ENCODE data around the gene DGKB.
"Not testable (repeated sequence)": the region's sequence is repeated elsewhere in the genome, so short reads cannot be mapped to it uniquely, and the experiment has no call there.

Gene DGKB

DNA sequence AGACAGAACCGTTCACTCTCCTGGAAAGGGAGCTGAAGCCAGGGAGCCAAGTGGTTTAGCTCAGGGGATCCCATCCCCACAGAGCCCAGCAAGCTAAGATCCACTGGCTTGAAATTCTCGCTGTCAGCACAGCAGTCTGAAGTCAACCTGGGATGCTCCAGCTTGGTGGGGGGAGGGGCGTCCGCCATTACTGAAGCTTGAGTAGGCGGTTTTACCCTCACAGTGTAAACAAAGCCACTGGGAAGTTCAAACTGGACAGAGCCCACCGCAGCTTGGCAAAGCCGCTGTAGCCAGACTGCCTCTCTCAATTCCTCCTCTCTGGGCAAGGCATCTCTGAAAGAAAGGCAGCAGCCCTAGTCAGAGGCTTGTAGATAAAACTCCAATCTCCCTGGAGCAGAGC is 443.7 kb downstream of the DGKB start:
- DNase-seq (ENCODE audit: low spot score), result not testable (repeated sequence)

DNA sequence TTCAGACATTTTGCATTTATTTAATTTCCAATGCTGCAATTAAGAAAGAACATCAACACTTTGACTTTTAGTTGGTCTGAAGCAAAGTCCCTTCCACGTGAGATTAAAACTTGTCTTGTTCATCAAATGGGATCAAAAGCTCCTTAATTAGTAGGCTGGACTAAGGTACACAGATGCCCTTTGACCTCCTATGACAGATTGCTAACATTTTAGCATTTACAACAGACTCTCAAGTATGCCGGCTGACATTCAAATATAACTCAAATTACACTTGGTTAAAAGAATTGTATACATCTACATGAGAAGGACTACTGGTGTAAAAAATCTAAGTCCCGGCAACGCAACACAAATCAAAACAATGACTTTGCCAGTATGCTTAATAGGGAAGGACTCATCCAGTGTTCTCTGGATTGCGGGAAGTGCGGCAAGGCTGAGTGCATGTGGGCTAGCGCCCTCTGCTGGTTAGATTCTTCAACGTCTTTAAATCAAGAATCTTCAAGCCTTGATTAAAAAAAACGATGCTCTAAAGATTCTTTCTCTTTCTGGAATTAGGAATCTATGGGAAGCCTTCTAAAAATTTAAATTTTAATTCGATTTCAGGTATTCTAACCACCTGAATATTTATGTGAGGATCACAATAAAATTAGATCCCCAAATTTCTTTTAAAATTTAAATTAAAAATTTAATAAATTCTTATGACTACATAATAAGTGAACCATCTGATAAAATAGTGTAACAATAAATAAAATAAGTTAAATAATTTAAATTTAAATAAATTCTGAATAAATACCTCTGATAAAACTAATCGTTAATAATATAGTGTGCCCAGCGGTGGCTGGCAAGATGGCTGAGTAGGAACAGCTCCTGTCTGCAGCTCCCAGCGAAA is 444.7 kb downstream of the DGKB start:
- peak; percentile 78 for DNase-seq (ENCODE audit: low spot score)

DNA sequence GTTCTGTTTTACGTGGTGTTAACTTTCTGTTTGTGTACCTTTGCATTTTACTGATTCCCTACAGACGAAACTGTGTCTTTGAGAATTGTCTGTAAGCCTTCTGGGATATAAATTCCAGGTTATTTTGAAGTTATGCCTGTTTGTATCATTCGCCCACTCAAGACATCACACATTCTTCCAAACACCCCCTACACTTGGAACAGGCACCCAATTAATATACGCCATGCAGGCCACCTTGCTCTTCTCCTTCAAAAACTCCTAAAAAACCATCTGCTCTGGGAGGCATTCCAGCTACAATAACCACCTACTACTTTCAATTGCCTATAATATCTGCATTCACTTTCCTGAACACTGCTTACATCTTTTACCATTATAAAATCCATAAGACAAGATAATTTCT is 453.3 kb downstream of the DGKB start:
- no peak for DNase-seq (ENCODE audit: low spot score)

DNA sequence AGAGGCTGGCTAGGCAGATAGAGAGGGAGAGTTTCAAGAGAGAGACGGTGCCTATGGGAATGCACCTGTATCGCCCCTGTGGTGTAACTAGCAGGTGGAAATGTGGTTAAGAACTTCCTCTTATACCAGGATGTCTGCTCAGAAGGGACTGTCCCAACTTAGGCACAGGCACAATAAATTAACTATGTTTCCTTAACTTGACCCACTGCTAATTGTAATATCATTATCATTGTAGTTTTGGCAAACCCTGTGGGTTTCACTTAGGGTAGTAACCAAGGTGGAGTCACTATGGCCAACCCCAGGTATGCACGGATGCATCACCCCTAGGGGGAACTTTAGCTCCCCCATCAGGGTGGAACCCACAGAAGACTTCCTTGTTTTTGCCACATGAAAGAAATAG is 455.7 kb downstream of the DGKB start:
- DNase-seq (ENCODE audit: low spot score), result no peak

DNA sequence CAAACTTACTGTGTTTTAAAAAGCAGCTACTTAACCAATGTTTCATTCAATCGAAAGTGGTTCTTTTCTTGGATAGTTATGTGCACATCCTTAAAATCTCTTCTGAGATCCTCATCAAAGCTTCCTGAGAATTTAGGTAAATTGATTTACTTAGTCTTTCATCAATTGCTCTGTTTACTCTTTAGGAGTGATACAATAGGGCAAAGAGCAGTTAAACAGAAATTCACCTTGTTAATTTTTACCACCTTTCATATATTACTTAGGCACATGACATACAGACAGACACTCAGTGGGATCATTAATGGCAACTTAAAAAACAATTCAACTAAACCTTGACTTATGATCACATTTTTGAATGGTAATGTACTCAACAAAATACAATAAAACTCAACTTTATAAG is 456.3 kb downstream of the DGKB start:
- no peak for DNase-seq (ENCODE audit: low spot score)

DNA sequence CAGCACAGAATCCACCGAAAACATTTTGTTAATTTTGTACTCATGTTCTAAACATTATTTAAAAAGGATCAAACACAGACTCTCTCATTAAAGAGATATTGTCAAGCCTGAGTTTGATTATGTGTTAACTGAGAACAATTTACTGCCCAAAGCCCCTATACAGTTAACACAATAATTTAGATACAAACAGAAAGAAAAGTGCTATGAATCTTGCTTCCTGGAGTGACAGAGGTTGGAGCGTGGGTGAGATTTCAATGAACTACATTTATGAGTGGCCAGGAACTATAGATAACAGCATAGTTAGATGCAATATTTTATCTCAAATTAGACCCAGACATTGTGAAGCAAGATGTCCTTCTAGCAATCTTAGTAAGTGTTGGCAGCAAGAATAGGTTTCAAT is 464.2 kb downstream of the DGKB start:
- DNase-seq (ENCODE audit: low spot score), result no peak

DNA sequence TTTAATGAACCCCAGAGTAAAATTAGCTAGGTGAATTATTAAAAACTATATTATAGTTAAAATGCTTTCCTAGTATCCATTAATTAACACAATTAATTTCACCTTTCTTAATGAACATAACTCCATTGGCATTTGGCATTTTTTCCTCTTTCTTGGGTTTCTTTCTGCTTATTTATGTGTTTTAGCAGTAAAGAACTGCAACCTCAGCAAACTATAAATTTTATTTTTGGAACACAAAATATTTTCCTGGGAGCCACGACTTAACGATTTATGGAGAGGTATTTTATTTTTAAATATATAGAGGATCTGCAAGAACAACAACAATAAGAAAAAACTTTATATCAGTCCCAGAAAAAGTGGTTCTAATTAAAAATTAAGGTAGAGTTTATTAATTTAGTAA is 465.7 kb downstream of the DGKB start:
- no peak for DNase-seq (ENCODE audit: low spot score)

DNA sequence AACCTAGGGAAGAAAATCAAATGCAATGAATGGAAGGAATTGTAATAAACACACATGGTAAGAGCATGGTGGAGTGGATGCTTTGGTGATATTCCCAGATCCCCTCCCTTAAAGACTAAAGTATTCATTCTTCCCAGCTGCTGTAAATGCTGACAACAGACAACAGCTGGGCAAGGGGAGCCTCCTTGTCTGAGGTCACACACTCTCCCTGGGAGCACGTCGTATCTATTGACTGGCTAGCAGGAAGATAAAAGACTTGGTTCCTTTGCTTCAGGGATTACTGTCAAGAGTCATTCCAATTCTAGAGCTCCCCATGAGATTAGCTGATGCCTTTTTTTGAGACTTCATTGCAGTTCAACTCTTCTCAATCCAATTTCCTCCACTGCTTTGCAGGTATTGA is 469.6 kb downstream of the DGKB start:
- no peak for DNase-seq (ENCODE audit: low spot score)

DNA sequence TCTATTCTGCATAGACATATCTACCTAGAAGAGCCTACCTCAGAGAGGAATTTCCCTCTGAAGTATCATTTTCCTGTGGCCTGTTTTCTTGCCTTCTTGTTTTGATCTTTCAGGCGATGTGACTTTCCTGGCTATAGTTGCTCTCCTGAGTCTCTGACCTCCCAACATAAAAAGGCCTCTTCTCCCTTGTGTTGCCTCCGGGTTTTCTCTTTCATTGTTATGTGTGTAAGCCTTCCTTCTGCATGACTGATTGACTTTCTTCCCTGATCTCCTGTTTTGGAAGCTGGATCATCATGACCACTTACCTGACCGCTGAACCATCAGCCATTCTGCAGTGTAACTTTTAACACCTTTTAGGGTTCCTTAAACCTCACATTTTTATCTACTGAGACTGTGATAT is 471.6 kb downstream of the DGKB start:
- no peak for DNase-seq (ENCODE audit: low spot score)

DNA sequence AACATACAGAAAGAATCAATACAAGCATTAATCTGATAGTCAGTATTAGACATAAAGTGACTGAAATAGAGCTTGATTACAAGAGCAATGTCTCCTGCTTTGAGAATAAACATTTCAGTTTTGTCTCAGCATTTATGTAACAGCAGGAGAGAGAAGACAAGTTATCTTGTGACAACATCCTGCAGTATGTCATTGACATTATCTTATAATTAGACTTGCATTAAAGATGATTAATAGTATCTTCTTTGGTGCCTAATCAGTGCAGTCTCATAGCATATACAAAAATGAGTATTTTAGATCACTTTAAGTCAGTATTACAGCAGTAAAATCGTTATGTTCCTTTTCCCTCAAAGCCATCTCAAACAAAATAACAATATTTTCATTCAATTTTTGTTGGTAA is 477.0 kb downstream of the DGKB start:
- no peak for DNase-seq (ENCODE audit: low spot score)

DNA sequence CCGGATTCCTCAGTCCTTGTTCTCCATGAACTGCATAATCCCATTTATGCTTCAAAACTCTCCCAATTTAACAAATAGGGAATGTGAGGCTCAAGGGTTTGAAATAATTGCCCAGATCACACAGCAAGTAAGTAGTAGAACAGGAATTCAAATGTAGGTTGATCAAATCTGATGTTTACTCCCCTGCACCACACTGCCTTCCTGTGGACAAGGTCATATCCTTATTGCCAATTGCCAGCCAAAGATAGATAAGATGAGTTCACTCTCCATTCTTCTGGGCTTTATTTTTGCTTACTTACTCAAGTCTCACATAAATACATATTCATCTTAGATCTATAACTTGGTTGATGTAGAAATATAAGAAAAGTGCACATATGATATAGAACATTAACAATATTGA is 477.9 kb downstream of the DGKB start:
- DNase-seq (ENCODE audit: low spot score), result no peak

DNA sequence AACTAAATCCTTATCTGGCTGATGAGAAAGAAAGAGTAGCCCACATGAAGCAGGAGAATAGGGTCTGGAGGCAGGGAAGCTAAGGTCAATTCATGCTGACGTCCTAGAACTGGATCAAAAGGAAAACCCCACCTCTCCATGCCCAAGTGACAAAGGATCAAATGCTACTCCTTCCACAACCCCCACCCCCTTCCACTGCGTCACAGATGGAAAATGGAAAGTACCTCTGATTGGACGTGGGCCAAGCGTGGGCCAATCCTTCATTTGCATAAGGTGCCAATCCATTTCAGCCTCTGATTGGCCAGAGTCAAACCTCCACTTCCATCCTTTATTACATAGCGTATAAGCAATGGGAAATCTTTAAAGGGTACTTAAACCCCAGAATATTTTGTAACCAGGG is 481.8 kb downstream of the DGKB start:
- no peak for DNase-seq (ENCODE audit: low spot score)

DNA sequence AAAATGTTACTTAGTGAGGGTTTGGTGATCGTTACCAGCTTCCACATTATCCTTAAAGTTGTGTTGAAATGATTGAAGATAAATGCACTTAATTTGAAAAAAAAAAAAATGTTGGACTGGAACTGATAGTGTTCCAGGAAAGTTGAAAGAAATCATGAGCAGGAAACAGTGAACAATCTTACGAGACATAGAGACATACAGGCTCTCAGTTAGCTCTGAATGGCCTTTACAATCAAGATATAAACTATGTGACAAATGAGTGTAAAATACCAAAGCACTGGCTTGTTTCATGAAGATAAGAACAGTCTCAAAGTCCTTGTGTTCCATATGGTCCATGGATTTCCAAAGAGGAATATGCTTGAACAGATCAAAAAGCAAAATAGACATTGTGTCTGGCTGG is 483.0 kb downstream of the DGKB start:
- DNase-seq (ENCODE audit: low spot score), result no peak

DNA sequence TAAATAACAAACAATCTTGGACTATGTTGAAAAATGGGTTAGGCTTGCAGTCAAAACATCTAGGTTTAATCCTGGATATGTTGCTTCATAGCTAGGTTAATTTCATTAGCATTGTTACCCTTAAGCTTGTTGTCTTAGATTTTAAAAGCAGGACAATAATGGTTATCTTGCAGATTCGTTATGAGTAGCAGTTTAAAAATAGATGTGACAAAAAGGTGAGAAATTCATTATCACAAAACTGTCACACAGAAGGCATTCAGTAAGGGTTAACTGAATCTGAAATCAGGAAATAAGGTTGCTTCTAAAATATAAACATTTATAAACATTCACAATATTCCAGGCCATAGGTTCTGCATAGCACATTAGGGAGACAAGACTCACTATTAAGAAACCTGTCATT is 483.9 kb downstream of the DGKB start:
- no peak for DNase-seq (ENCODE audit: low spot score)

DNA sequence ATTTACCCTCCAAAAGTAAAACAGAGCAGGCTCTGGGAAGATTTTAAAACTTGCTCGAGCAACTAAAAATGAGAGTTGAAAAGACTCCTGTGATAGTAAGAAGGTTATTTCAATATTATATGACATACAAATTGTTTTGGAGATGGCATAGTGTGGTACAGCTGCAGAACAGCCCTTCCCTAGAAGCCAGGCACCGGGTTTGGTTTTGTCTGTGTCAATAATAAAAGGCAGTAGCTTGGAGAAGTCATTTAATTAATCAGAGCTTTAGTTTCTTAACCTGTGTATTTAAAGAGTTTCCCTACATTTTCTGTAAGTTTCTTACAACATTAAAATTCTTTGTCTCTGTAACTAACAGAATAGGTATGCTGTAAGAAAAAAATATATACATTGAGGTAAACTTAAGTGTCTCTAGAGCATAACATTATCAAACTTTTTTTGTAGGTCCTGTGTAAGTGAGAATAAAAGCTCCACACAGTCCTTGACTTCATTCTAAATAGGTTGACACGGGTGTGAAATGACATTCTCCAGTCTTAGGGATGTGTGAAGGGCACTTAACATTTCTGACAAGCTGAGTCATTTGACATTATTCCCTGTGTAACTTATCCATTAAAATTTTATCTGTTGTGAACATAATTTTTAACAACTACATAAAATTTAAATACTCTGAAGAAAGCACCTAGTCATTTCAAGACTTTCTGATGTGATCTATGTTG is 488.1 kb downstream of the DGKB start:
- no peak for DNase-seq (ENCODE audit: low spot score)

DNA sequence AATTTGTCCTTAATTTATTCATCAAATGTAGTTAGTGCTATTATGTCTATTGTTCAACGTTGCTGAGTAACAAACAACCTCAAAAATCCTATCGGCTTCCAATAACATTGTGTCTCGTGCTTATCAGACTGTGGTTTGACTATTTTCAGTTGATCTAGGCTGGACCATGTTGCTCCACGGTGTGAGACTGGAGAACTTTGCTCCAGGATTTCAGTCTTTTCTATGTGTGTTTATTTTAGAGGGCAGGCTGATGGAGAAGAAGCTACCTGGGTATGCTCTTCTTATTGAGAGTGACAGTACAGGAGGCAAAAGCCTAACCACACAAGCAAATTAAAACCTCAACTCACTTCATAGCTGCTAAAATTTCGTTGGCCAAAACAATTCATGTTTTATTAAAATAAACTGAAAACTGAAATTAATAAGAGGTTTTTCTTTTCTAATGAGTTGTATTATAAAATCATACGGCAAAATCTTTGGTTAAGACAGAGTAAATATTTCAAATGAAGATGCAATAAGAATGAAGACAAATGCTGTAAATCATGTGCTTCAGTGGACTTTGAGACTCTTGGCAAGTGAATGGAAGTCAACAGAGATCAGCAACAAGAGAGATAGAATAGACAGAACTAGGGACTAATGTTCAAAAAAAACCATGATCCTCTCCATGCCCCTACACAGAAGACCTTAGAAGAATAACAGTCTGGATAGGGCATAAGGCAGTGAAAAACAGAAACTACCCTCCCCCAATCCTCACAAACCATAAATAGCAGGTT is 495.1 kb downstream of the DGKB start:
- DNase-seq (ENCODE audit: low spot score), result no peak

DNA sequence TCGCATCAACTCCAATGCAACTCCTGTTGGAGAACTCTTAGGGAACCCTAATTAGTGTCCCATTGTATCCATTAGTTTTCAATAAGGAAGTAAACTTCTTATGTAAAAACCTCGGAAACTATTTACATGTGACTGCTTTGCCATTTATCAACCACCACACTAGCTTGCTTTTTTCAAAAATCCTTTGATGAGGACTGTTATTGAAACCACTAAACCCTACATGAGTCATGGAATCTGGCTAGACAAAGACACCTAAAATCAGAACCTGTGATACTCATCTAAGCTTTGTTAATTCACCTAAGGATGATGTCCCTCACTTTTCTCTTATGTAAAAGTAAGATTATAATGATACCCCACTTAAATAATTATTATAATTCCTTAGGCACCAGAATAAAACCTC is 499.0 kb downstream of the DGKB start:
- no peak for DNase-seq (ENCODE audit: low spot score)

DNA sequence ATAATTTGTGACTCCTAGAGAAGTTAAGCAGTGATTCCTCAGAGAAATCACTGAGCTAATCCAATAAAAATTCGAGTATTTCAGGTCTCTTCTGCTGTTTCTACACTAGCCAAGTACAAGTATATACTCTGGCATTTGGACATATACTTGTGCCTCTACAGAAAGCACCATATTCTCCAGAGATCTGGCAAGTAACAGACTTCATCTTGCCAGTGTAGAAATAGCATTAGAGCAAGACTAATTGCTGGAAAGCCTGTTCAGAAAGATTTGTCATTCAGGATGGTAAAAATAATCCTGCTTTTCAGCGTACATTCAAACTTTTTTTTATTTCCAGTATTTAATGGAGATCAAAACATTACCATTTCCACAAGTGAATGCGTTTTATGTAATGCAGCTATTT is 502.3 kb downstream of the DGKB start:
- DNase-seq (ENCODE audit: low spot score), result no peak

DNA sequence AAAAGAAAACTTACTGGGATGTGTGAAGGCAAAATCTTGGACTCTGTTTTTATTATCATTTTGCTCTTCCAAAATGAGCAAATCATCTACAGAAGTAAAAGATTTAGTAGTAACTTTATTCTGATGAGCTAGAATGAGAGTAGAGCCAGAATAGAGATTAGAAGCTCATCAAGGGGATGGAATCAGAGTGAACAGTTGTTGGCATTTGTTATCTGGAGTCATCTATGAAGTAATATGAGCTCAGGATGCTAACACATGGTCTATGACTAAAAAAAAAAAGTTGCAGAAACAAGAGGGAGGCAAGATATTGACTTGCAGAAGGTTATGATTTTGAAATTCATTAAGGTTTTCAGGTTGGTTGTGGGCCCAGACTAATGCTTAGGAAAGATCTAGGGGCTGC is 504.0 kb downstream of the DGKB start:
- no peak for DNase-seq (ENCODE audit: low spot score)

DNA sequence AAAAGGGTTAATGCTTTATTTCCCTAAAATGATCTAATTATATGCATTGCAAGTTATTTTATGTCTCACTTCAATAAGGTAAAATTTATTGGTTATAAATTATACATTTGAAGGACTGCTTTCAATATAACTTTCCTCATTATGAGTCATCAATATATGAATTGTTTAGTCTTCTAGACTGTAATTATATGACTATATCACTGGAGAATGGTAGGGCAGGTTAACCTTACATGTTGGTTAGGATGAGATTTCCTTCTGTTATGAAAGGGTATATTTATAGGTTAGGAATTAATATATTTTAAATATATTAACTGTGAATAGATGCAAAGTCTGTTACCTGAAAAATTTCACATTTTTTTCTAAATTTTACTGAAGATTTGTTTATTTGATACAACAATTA is 506.7 kb downstream of the DGKB start:
- DNase-seq (ENCODE audit: low spot score), result no peak

DNA sequence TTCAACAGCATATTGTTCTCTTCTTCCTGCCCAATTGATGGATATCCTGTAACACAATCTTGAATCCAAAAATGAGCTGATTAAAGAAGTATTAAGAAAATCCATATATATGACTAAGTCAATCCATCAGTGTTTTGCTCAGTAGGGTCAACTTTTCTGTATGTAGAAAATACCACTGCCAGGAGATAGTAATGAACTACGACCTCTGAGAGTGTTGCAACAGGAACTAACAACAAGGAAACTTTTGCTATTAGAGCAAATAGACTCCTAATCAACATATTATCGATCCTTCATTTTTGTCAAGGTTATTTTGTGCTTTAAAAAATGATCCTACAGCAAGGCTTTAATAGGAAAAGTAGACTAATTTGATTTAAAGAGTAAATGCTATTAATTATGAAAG is 507.8 kb downstream of the DGKB start:
- no peak for DNase-seq (ENCODE audit: low spot score)

DNA sequence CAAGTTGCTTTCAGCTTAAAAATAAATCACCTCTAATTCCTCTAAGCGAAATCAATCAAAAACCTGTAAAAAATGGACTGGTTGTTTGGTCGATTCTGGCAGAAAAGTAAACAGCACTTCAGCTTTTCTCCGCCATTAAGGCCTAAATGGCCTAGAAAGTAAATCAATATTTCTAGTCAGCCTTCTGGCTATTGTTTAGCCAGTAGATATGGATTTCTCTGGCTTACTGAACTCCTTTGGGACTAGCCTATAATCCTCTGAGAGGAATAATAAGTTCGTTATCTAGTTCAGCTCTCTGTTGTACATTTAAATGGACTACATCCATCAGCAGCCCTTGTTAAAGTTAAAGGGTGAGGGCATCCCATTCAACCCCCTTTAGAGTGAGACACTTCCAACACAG is 513.0 kb downstream of the DGKB start:
- no peak for DNase-seq (ENCODE audit: low spot score)

DNA sequence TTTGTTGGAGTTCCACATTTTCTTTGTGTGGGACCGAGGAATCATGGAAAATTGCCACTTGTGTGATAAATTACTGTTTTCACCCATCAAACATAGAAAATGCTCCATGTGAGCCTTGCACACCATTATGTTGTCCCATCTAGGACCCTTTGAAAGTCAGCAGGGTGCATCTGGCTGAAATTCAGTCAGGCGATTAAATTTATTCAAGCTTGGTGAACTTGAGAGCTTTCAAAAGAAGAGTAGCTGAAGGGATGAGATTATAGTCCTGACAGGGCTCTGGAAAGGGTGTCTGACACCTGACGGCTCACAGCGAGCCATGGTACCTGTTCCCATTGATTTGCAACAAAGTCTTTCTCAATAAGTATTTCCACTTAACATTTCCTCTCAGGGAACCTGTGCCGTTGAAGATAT is 513.4 kb downstream of the DGKB start:
- no peak for DNase-seq (ENCODE audit: low spot score)

Measured in GM03348 (cell line).